ENCODE data around the gene ARPC2.
A peak's percentile ranks its signal among the peaks of the same experiment; 100 is the strongest.

ARPC2 gene

DNA sequence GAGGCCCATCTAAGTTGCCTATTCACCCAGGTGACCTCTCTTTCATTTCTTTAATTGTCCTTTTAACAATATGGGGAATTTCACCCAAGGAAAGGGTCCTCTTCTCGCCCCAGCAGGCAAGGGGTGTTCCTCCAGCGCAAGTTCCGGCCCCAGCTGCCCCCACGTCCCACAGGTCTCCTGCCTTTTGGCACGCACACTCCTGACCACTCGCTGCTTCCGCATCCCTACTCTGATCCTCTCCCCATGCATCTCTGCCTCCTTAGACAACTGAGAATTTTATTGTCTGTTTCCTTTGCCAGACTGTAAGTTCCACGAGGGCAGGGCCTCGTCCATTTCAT is 684 bp upstream of the ARPC2 start:
- DNase-seq (ENCODE audit: extremely low read depth in 1 of 2, low read depth in 1 of 2) = no peak

DNA sequence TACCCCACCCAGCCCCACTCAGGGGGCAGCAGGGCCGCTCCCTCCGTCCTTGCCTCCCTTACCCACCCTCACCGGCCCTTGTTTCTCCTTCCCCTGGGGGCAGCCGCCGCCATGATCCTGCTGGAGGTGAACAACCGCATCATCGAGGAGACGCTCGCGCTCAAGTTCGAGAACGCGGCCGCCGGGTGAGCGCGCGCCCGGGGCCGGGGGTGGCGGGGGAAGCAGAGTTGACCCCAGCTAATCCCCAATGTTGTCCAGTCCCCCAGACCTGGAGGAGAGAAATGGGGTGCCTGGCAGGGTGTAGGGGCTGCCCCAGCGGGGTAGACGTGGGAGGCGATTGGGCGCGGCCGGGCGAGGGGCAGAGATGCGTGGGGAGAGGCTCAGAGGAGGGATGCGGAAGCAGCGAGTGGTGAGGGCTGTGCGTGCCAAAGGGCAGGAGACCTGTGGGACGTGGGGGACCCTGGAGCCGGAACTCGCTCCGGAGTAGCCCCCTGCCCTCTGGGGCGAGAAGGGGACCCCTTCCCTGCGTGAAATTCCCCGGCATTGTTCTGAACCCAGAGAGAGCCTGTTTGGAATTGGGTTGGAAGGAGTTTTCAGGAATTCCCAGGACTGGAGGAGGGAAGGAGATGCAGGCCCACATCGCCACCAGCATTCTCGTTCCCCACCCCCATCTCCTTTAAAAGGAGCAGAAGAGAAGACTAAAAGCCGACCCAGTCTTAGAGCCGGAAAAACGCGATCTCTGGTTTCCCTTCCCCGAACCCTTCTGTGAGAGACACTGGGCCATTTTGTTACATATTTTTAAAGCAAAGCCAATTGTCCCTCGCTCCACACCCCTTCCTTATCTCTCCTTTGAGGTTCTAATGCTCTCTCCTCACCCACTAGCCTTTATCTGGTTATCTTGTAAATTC is 625 bp downstream of the ARPC2 start:
- DNase-seq (ENCODE audit: extremely low read depth in 1 of 2, low read depth in 1 of 2) = peak; percentile 64 to 77

DNA sequence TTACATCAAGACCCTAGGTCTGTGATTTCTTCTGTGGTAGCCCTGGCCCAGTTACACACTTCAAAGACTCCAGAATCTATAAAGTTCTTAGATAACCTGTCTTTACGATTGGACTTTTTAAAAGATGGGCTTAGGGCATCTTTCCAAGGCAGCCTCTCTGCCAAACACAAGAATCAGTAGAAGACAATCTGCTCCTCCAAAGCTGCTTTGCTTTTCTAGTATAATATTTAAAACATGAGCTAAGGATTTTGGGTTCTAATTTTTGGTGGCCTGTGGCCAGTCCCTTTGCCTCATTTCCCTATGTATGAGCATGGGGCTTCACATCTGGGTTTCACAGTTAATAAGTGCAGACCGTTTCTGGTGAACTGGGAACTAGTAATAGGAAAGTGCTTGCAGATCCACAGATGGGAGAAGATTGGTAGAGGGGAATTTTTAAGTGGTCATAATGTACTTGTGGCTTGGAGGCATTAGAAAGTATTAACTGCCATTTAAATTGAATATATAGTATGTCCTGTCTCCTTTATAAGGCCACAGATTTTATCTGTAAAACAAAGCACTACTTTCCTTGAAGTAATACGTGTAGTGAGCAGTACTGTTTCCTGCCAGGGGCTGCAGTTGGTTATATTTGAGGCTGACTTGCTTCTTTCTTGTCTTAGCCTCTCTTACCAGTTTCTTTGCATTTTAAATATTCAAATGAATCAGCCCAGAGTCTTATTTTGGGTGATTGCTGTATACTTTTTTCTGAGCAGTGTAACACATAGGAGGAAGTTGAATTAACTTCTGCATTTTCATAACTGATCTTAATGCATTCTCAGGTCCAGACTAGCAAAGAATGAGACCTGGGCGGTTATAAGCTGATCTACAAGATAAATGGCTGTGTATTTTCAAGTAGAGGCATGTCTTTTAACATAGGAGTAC is 1.5 kb downstream of the ARPC2 start:
- DNase-seq (ENCODE audit: extremely low read depth in 1 of 2, low read depth in 1 of 2) = no peak

DNA sequence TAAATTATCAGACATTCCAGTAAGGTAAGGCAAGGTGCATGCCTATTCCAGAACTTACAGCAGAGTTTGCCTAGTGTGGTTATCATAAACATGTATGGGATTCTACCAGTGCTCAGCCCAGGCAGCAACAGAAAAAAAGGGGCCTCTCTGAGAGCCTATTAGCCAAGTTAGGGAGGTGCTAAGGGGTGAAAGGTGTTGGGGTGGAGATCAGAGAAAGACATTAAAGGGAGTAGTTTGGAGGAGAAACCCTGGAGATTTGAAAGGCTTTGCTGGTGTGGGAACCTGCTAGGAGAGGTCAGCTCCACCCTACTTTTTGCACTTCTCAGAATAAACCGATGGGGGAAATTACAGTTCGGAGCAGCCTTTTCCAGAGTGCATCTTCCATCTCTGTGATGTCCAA is 2.9 kb downstream of the ARPC2 start:
- DNase-seq (ENCODE audit: extremely low read depth in 1 of 2, low read depth in 1 of 2) = no peak

DNA sequence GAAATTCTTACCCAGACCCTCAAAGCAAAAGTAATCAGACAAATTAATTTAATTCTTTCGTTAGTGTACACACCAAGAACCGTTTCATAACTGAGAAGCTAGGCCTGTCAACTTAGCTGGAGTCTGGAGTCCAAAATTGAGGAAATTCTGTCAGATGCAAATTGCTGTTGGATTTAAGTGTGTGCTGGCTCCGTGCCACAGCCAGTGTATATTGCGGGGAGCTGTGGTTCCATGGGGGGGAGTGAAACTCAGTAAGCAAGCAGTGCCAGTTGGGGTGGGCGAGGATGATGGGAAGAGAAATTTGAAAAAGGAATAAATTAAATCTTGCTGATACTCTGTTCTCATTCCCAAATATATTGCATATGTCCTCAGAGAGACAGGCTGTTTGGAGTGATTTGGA is 4.0 kb downstream of the ARPC2 start:
- no peak for DNase-seq (ENCODE audit: extremely low read depth in 1 of 2, low read depth in 1 of 2)

DNA sequence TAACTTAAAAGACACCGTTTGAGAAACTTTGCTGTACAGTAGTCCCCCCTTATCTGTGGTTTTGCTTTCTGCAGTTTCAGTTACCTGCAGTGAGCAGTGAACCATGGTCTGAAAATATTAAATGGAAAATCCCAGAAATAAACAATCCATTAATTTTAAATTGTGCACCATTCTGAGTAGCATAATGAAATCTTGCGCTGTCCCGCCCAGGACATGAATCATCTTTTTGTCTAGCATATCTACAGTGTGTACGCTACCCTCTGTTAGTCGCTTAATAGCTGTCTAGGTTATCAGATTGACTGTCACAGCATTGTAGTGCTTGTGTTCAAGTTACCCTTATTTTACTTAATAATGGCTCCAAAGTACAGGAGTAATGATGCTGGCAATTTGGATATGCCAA is 6.1 kb downstream of the ARPC2 start:
- no peak for DNase-seq (ENCODE audit: extremely low read depth in 1 of 2, low read depth in 1 of 2)

DNA sequence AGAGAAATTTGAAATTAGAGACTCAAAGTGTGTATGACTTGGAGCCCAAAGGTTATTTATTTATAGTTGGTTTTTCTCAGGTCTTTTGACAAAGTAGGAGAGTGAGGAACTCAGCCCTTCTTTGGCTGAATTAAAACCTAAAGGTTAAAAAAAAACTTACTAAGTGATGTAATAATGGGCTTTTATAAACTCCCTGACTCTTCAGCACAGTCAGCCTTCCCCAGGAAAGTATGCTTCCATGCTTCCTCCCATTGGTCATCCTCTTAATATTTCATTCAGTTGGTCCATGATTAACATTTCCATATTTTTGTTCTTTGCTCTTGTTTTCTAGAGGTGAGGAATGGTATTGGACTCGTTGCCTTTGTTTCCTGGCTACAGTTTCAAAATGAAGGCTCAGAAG is 7.2 kb downstream of the ARPC2 start:
- no peak for DNase-seq (ENCODE audit: extremely low read depth in 1 of 2, low read depth in 1 of 2)

DNA sequence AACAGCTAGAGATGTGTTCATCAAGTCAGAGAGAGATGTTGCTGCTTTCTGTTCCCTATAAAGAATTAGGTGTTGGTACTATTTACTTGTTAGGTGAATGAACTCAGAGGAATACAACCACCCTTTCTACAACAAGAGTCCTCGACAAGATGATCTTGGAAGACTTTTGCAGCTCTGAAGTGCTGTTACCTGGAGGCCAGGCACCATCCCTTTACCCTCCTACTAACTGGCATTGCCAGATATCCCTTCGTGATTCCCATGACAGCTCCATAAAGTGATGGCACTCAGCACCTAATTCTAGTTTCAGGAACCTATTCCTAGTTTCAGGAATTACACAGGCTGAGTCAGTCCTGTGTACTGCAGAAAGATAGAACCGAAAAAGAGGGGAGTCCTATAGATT is 9.9 kb downstream of the ARPC2 start:
- DNase-seq (ENCODE audit: extremely low read depth in 1 of 2, low read depth in 1 of 2) = no peak

DNA sequence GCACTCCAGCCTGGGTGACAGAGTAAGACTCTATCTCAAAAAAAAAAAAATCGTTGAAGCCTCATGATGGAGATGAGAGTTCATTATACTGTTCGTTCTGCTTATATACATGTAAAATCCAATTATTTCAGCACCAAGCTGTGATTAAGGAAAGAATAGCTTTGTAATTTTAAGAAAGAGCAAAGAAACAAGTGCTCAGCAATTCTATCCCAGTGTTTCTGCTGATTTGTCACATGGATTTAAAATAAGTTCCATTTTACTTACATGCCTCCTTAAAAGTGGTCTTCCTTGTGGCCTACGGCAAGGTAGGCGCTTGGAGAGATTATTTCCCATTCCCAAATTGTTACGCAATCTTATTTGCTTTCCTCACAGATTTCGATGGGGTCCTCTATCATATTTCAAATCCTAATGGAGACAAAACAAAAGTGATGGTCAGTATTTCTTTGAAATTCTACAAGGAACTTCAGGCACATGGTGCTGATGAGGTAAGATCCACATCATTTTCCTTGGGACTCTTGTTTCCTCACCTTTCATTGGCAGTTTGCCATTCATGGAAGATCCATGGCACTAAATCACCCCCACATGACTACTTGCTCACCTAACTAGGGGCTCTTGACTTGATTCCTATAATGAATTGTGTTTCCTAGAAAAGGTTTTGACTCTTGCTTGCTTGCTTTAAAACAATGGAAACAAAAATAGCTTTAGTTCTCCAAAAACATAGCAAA is 11.5 kb downstream of the ARPC2 start:
- DNase-seq (ENCODE audit: extremely low read depth in 1 of 2, low read depth in 1 of 2) = no peak

DNA sequence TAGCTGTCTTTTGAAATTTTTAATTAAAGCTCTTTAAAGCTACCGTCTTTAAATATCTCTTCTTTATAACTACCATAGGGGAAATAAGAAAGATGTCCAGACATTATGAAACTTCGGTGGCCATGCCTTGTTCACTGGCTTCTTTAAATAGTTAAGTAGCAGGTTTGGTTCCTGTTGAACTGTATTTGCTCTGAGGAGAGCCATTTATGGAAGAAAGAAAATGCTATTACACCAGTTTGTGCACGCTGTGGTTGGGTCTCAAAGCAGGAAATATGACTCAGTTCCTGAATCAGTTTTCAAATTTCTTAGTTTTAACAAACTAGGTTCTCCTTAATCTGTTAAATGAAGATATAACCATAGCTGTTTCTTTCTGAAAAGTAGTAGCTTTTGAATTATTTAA is 12.2 kb downstream of the ARPC2 start:
- no peak for DNase-seq (ENCODE audit: extremely low read depth in 1 of 2, low read depth in 1 of 2)

DNA sequence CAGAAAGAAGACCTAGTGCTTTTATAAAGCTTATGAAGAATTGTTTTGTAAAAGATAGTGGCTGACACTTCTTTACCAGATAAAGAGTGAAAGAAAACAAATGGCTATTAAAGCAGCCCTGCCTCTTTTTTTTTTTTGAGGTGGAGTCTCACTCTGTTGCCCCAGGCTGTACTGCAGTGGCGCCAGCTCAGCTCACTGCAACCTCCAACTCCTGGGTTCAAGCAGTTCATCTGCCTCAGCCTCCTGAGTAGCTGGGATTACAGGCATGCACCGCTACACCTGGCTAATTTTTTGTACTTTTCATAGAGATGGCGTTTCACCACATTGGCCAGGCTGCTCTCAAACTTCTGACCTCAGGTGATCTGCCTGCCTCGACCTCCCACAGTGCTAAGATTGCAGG is 12.9 kb downstream of the ARPC2 start:
- DNase-seq (ENCODE audit: extremely low read depth in 1 of 2, low read depth in 1 of 2) = no peak

DNA sequence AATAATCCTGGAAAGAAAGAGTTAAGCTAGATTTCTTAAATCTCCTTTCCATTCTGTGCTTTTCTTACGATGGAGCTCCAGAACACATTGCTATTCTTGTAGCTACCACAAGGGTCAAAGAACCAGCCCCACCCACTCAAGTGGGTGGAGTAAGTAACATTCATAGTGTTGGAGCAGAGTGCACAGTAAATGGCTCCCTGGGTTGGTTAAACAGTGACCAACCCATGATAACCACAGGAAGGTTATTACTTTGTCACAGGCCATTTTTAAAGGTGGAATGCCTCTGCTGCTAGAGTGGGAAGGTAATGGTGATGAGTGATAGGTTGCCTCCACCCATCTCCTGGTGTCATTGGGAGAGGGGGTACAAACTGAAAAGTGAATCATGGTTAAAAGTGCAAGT is 13.9 kb downstream of the ARPC2 start:
- no peak for DNase-seq (ENCODE audit: extremely low read depth in 1 of 2, low read depth in 1 of 2)

DNA sequence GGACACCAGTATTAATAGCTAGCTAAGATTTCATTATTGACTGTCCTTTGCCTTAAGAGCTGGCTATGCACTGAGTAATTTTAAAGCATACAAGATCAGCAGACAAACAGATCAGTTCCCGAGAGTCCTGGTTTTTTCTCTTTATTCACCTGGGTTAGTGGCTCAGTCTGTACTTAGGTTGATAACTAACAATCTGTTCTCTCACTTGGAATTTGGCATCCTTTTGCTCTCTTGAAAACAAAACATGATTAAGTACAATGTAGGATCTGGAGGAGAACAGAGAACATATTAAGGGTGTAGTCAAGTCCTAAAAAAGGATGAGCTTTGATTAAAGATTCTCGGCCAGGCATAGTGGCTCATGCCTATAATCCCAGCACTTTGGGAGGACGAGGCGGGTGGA is 16.6 kb downstream of the ARPC2 start:
- DNase-seq (ENCODE audit: extremely low read depth in 1 of 2, low read depth in 1 of 2) = no peak

DNA sequence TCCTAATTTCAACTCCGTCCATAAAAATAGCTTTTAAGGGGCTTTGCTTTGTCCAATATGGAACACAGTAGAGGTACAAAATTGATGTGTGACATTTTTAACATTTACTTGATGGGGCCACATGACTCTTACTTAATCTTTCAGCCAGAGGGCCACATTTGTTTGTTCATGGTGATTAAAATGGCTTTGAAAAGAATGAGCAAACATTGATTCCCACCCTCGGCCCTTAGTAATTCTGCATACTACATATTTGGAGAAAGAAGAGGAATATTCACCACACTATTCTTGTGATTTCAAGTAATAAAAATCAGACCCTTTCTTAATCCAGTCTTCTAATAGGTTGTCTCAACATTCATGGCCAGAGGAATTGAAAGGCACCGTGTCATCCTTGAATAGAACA is 17.5 kb downstream of the ARPC2 start:
- no peak for DNase-seq (ENCODE audit: extremely low read depth in 1 of 2, low read depth in 1 of 2)

DNA sequence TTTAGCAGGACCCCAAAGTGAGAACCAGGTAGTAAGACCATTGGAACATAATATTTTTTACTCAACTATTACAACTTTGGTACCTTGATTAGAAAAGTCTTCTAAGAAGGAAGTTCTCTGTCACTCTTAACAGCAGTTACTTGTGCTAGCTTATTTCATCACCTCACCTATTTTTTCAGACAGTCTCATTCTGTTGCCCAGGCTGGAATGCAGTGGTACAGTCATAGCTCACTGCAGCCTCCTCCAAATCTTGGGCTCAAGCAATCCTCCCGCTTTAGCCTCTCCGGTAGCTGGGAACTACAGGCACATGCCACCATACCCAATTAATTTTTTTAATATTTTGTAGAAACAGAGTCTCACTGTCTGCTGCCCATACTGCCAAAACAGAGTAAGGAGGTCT is 18.0 kb downstream of the ARPC2 start:
- no peak for DNase-seq (ENCODE audit: extremely low read depth in 1 of 2, low read depth in 1 of 2)

DNA sequence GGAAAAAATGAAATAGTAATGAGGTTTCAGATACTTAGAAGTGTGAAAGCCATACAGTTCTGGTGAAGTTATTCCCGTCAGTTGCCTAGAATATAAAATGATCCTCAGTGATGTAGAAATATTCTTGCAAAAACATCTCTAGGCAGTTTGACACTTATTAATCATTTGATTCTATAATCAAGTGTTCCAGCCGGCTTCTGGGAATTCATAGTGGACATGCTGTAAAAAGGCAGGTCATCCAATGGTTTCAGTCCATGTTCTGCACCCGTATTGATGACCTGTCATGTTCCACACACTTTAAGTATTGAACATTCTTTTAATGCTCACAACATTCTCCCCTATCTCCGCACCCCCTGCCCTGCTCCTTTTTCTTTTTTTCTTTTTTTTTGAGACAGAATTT is 19.8 kb downstream of the ARPC2 start:
- DNase-seq (ENCODE audit: extremely low read depth in 1 of 2, low read depth in 1 of 2) = no peak

DNA sequence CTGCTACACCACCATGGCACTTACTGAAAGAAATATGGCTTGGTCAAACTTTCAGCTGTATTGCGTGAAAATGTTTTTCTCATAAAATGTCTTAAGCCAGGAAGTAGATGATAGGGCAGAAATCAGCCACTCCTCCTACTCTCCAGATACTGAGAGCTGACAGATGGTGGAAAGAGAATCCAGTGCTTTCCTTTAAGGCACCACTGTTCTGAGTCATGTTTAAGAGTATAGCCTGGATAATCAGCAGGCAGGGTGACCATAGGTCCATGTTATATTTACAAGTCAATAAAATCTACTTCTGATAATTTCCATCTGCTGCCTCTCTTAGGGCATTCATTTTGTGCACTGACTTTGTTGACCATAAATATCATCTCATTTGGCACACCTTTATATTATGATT is 21.9 kb downstream of the ARPC2 start:
- DNase-seq (ENCODE audit: extremely low read depth in 1 of 2, low read depth in 1 of 2) = no peak

DNA sequence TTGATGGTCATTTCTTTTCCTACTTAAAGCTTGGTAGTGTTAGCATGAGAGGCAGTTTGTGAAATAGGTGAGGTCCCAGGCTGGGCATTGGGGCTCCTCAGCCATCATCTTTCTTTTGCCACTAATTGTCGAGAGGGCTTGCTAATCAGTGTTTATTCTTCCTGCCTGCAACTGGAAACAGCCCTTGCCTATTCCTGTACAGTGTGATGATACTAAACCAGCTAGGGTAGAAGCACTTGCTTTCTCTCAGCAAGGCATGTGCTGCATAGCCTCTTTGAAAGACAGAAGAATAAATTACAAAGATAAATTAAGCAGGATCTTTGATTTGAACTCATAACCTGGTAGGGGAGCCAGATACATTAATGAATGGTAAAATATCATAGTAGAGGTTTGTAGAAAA is 27.2 kb downstream of the ARPC2 start:
- no peak for DNase-seq (ENCODE audit: extremely low read depth in 1 of 2, low read depth in 1 of 2)

DNA sequence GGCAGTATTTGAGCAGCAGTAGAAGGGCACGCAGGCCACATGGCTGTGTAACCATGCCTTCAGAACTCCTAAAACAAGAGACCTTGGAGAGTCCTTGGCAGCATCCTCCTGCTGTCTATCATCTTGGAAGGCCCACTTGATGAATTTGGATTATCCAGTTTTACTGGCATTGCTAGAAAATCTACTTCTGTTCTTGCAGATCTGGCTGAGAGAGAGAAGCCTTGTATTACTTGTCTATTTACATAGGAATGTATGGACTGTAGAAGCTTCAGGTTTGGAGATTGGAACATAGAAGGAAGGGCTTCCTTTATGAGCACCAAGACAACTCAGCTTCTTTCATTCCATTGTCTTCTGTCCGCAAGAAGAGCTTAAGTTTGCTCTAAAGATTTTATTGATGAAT is 27.7 kb downstream of the ARPC2 start:
- no peak for DNase-seq (ENCODE audit: extremely low read depth in 1 of 2, low read depth in 1 of 2)

DNA sequence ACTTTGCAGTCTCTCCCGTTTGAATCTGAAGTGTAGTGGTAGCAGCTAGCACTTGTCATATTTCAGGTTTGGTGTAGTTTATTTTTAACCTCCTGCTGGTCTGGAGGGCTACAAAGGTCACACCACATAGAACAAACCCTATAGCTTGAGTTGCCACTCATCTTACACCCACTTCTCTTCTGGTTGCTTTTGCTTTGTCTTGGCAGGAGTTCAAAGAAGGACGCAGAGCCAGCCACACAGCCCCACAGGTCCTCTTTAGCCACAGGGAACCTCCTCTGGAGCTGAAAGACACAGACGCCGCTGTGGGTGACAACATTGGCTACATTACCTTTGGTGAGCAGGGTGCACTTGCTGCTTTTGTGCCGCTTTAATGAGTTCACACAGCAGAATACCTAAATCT is 28.2 kb downstream of the ARPC2 start:
- DNase-seq (ENCODE audit: extremely low read depth in 1 of 2, low read depth in 1 of 2) = no peak

DNA sequence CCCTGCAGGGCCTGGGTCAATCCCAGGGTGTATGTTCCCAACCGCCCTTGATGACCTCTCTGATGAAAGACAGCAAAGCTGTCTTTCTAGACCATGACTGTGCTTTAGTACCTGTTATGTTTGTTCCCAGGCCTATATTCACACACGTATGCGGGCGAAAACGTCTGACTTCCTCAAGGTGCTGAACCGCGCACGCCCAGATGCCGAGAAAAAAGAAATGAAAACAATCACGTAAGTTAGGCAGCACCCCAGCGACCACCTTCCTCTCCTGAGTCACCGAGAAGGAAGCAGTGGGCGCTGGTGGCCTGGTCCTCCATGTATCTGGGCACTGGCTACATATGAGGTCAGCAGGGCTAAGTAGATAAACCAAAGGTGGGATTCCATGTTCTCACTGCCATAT is 32.7 kb downstream of the ARPC2 start:
- no peak for DNase-seq (ENCODE audit: extremely low read depth in 1 of 2, low read depth in 1 of 2)

Data from stimulated activated CD8-positive, alpha-beta memory T cell treated with anti-CD3 and anti-CD28 coated beads, Interleukin-7, amount 100 ng/mL, for 48 hours (primary cell).